BLaER1 (cell line): ENCODE results near the gene ARMH4.

Experiments
- H3K27ac ChIP-seq: shearing (Covaris generic); formaldehyde crosslinking; 2 replicates; pipeline ENCODE4 v1.8.1; 2022
- H3K27me3 ChIP-seq: shearing (Covaris generic); formaldehyde crosslinking; 2 replicates; pipeline ENCODE4 v1.8.1; 2022
- H3K36me3 ChIP-seq: shearing (Covaris generic); formaldehyde crosslinking; 2 replicates; pipeline ENCODE4 v1.8.1; 2022
- H3K4me1 ChIP-seq: shearing (Covaris generic); formaldehyde crosslinking; 2 replicates; pipeline ENCODE4 v1.8.1; 2022
- H3K4me2 ChIP-seq: shearing (Covaris generic); formaldehyde crosslinking; 2 replicates; pipeline ENCODE4 v1.8.1; 2022
- H3K4me3 ChIP-seq: shearing (Covaris generic); formaldehyde crosslinking; 2 replicates; pipeline ENCODE4 v1.8.1; 2022
- H3K9ac ChIP-seq: shearing (Covaris generic); formaldehyde crosslinking; 2 replicates; pipeline ENCODE4 v1.8.1; 2022
- H3K9me3 ChIP-seq: shearing (Covaris generic); formaldehyde crosslinking; 2 replicates; pipeline ENCODE4 v1.8.1; 2022
- H4K20me1 ChIP-seq: shearing (Covaris generic); formaldehyde crosslinking; 2 replicates; pipeline ENCODE4 v1.8.1; 2022
- Cebpa-rat ChIP-seq: shearing (Covaris generic); IDR thresholded peaks from 2 replicates; pipeline ENCODE4 v1.8.1; 2022

The ARMH4 gene

DNA sequence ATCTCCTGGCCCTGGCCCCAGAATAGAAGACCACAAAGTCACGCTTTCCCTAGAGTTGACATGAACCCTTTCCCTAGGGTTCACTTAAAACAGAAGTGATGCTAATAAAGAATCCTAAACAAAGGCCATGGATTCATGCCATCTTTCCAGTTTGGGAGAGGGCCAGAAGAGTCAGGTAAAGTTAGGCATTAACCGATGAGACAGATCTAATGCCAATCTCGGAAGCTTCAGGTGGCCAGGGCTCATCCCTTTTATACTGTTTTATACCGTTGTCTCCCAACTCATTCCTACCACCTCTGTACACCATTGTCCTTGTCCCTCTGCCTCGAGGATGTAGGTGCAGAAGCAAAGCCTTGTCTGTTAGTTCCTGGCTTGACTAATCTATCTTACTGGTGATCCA lies 25.1 kb upstream of the ARMH4 start:
- Histone ChIP-seq H3K9ac (no peak overlapping the region), H4K20me1 (no peaks in the 10 kb centered on the region)

DNA sequence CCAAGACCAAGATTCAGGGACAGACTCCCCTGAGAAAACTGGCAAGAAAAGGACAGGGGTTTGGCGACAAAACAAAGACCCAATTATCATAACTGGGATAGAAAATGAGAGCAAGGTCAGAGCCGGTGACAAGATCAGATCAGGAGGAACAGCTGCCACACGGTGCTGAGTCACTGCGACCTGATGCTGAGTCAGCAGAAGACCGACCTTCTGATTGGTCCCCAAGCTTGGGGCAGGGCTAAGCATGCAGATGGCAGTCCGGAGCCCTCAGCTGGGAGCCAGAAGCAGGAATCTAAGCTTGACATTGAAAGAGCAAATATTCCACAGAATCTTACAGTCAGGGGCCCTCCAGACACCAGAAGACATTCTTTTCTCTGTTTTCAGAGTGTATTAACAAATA lies 19.1 kb upstream of the ARMH4 start:
- Histone ChIP-seq H3K4me1 (peaks cover 7% of the 10 kb centered on the region; the same call in 1 of the 2 replicates), H3K27ac (no peak overlapping the region), H3K9me3 (no peaks in the 10 kb centered on the region), H4K20me1 (no peaks in the 10 kb centered on the region), H3K4me2 (no peak overlapping the region), H3K9ac (no peak overlapping the region), H3K36me3 (no peaks in the 10 kb centered on the region), H3K4me3 (no peak overlapping the region), H3K27me3 (no peaks in the 10 kb centered on the region)
- TF ChIP-seq Cebpa-rat, result no peak

More for the DNA sequence above, 25.1 kb upstream of the ARMH4 start:
- no peak overlapping the region for H3K27ac ChIP-seq
- H3K27me3 ChIP-seq, result no peaks in the 10 kb centered on the region
- H3K9me3 ChIP-seq, result no peaks in the 10 kb centered on the region
- no peak for TF ChIP-seq Cebpa-rat
- no peak overlapping the region for H3K4me3 ChIP-seq
- no peaks in the 10 kb centered on the region for H3K36me3 ChIP-seq
- H3K4me1 ChIP-seq, result peaks cover 8% of the 10 kb centered on the region
- no peak overlapping the region for H3K4me2 ChIP-seq

- no peak overlapping the region for H3K9ac ChIP-seq
- no peaks in the 10 kb centered on the region for H4K20me1 ChIP-seq
- no peaks in the 10 kb centered on the region for H3K27me3 ChIP-seq
- H3K4me3 ChIP-seq, result no peak overlapping the region
- TF ChIP-seq Cebpa-rat, result no peak
- H3K4me2 ChIP-seq, result no peak overlapping the region
- H3K9me3 ChIP-seq, result no peaks in the 10 kb centered on the region
- no peak overlapping the region for H3K27ac ChIP-seq
- H3K36me3 ChIP-seq, result no peaks in the 10 kb centered on the region
- H3K4me1 ChIP-seq, result peaks cover 7% of the 10 kb centered on the region; the same call in 1 of the 2 replicates
Measured at GRCh38 chr14:58167891-58168290, 15.9 kb upstream of the ARMH4 start.

- H3K9ac ChIP-seq, result no peak overlapping the region
- H3K4me3 ChIP-seq, result no peak overlapping the region
- no peak overlapping the region for H3K27ac ChIP-seq
- H3K36me3 ChIP-seq, result no peaks in the 10 kb centered on the region
- no peak for TF ChIP-seq Cebpa-rat
- H3K27me3 ChIP-seq, result no peaks in the 10 kb centered on the region
- H3K4me1 ChIP-seq, result peaks cover 7% of the 10 kb centered on the region; the same call in 1 of the 2 replicates
- no peaks in the 10 kb centered on the region for H4K20me1 ChIP-seq
- no peak overlapping the region for H3K4me2 ChIP-seq
- no peaks in the 10 kb centered on the region for H3K9me3 ChIP-seq
Measured at GRCh38 chr14:58167057-58167456, 15.0 kb upstream of the ARMH4 start.

DNA sequence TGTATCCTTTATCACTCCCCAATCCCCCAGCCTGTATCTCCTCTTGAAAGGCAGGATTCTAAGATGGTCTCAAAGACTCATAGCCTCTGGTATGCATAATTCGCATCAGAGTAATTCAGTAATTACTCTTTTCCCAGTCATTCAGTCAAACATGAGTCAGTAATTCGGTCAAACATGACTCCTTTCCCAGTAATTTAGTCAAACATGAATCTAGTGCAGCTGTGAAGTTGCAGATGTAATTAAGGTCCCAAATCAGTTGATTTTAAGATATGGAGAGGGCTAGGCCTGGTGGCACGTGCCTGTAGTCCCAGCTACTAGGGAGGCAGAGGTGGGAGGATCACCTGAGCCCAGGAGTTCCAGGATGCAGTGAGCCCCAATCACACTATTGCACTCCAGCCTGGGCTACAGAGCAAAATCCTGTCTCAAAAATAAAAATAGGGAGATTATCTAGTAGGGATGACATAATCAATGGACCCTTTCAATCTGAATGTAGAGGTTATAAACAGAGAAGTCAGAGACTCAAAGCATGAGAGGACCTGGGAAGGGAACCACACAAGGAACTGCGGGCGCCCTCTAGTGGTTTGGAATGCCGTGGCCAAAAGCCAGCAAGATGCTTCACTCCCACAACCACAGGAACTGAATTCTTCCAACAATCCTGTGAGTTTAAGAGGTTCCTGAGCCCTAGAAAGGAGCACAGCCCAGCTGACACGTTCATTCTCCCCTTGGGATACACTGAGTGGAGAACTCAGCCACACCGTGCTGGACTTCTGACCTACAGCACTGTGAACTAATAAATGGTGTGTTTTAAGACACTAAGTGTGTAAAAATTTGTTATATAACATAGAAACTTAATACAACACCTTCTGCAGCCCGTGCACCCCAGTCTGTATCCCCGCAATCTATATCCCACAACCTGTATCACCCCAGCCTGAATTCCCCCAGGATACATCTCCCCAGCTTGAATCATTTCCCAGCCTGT lies 14.3 kb upstream of the ARMH4 start:
- H3K36me3 ChIP-seq, result no peaks in the 10 kb centered on the region
- no peak overlapping the region for H3K9ac ChIP-seq
- no peak for TF ChIP-seq Cebpa-rat
- H3K4me1 ChIP-seq, result peaks cover 7% of the 10 kb centered on the region; the same call in 1 of the 2 replicates
- no peaks in the 10 kb centered on the region for H3K9me3 ChIP-seq
- no peak overlapping the region for H3K27ac ChIP-seq
- H3K27me3 ChIP-seq, result no peaks in the 10 kb centered on the region
- H4K20me1 ChIP-seq, result no peaks in the 10 kb centered on the region
- H3K4me3 ChIP-seq, result no peak overlapping the region
- no peak overlapping the region for H3K4me2 ChIP-seq

DNA sequence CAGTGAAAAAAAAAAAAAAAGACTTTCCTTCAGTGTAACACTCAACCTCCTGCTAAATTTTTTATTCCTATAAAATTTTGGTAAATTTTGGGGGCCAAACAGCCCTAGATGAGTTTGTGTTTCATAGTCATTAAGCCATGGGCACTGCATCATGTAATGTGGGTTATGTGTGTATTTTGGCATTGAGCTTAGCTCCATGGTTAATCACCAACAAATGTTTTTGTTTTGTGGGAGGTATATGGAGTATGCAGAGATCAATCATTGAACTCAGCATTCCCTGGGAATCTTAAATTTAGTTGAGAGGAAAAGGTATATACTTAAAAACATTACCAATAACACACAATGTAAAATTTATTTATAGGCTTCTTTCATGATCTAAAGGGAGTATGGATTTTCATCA lies 8.5 kb upstream of the ARMH4 start:
- H3K27me3 ChIP-seq, result no peaks in the 10 kb centered on the region
- H3K9ac ChIP-seq, result no peak overlapping the region
- no peaks in the 10 kb centered on the region for H3K36me3 ChIP-seq
- TF ChIP-seq Cebpa-rat, result no peak
- H3K27ac ChIP-seq, result no peak overlapping the region
- no peak overlapping the region for H3K4me3 ChIP-seq
- H4K20me1 ChIP-seq, result no peaks in the 10 kb centered on the region
- H3K4me2 ChIP-seq, result no peak overlapping the region
- no peaks in the 10 kb centered on the region for H3K9me3 ChIP-seq
- H3K4me1 ChIP-seq, result peaks cover 22% of the 10 kb centered on the region

GRCh38 chr14:58151133-58152013 lies 640 bp downstream of the ARMH4 start:
- Histone ChIP-seq H3K4me3 (peak overlapping the region; percentile 81), H3K27me3 (peaks cover 29% of the 10 kb centered on the region), H3K27ac (peak overlapping the region; percentile 38; the same call in 1 of the 2 replicates), H3K9me3 (no peaks in the 10 kb centered on the region), H3K9ac (peak overlapping the region; percentile 69), H3K36me3 (no peaks in the 10 kb centered on the region), H4K20me1 (peaks cover 11% of the 10 kb centered on the region; the same call in 1 of the 2 replicates), H3K4me1 (peaks cover 9% of the 10 kb centered on the region), H3K4me2 (peak overlapping the region; percentile 83)
- TF ChIP-seq Cebpa-rat, result no peak

- Histone ChIP-seq H3K27me3 (peaks cover 29% of the 10 kb centered on the region), H3K4me1 (peaks cover 9% of the 10 kb centered on the region), H3K9me3 (no peaks in the 10 kb centered on the region), H3K27ac (no peak overlapping the region), H3K9ac (no peak overlapping the region), H3K4me3 (no peak overlapping the region), H3K4me2 (no peak overlapping the region), H4K20me1 (peaks cover 11% of the 10 kb centered on the region; the same call in 1 of the 2 replicates), H3K36me3 (no peaks in the 10 kb centered on the region)
- TF ChIP-seq Cebpa-rat, result no peak
Measured at GRCh38 chr14:58150243-58150805, 1.7 kb downstream of the ARMH4 start.

- TF ChIP-seq Cebpa-rat, result no peak
- H3K4me1 ChIP-seq, result peaks cover 9% of the 10 kb centered on the region
- H3K4me3 ChIP-seq, result no peak overlapping the region
- no peak overlapping the region for H3K27ac ChIP-seq
- H3K9me3 ChIP-seq, result no peaks in the 10 kb centered on the region
- no peak overlapping the region for H3K4me2 ChIP-seq
- peaks cover 29% of the 10 kb centered on the region for H3K27me3 ChIP-seq
- H3K36me3 ChIP-seq, result no peaks in the 10 kb centered on the region
- no peak overlapping the region for H3K9ac ChIP-seq
- H4K20me1 ChIP-seq, result peaks cover 11% of the 10 kb centered on the region; the same call in 1 of the 2 replicates
Measured at GRCh38 chr14:58149196-58149595, 2.8 kb downstream of the ARMH4 start.
